Left cardiac atrium (tissue), 4 donors: ENCODE data around the gene HPS1. TPM values are rescaled to one million over a fixed set of nuclear protein-coding genes. Genes with fewer than 3 reads are reported as not detected.
A peak's percentile ranks its signal among the peaks of the same experiment; 100 is the strongest.
"Not testable (repeated sequence)": the region's sequence is repeated elsewhere in the genome, so short reads cannot be mapped to it uniquely, and the experiment has no call there.

ENCODE experiments used
- ATAC-seq, 2 donors: fragments of 200-7000 bp; cut with Tn5 transposase; one replicate each; pipeline ENCODE4 v1.9.1; 2020; ENCODE audit warnings: mild to moderate bottlenecking in 2 of 2, moderate library complexity in 2 of 2
- DNase-seq: peaks from one replicate; pipeline ENCODE4 v3.0.0-alpha.2; 2020
- intact Hi-C, 2 donors: fragments of 100-400 bp; cut with DNase I; formaldehyde crosslinking; loops; one replicate each; pipeline versions ENCODE4 v1.14.1 to v1.15.1; 2022 to 2023
- total RNA-seq, 2 donors: library from RNA; stranded (reverse); fragmentation: NEBNext Ultra II Directional; extraction: Animal tissue kit (Norgen Biotek cat#: 25700); gene quantifications; one replicate each; pipeline ENCODE4 v1.2.1, GENCODE V29; 2021
- donor health status: DM: no; HTN: yes; CAD: no.
- donor health status: DM: no; HTN: yes; CAD: no; lungs with severe emphysema.
- donor health status: DM: yes; HTN: yes; CAD: no.
- donor health status: Dilated cardiomyopathy.

Gene HPS1
- total RNA-seq, 2 donors from 2014 or later = 28.7 to 29.4 TPM

- intact Hi-C loops = no loop called here
- DNase-seq (no peak), ATAC-seq (no peak)
Measured at GRCh38 chr10:98403812-98404504, 42.8 kb downstream of the HPS1 start.

- no peak for ATAC-seq
- intact Hi-C loops = no loop called here
- no peak for DNase-seq
Measured at GRCh38 chr10:98402931-98403718, 43.6 kb downstream of the HPS1 start.

- ATAC-seq (no peak), DNase-seq (no peak)
- intact Hi-C loops = no loop called here
Measured at GRCh38 chr10:98402478-98402877, 44.3 kb downstream of the HPS1 start.

DNA sequence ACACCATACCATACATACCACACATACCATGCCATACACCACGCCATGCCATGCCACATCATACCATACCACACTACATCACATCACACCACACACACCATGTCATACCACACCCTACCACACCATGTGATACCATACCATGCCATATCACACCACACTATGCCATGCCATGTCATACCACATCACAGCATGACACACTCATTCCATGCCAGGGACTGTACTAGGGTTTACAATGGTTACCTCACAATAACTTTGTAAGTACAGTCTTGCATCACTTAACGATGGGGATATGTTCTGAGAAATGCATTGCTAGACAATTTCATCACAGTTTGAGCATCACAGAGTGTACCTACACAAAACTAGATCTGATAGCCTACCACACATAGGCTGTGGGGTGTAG lies 46.3 kb downstream of the HPS1 start:
- intact Hi-C loops = no loop called here
- ATAC-seq (no peak), DNase-seq (no peak)

- intact Hi-C loops = no loop called here
- DNase-seq (no peak), ATAC-seq (no peak)
Measured at GRCh38 chr10:98399784-98400183, 47.0 kb downstream of the HPS1 start.

DNA sequence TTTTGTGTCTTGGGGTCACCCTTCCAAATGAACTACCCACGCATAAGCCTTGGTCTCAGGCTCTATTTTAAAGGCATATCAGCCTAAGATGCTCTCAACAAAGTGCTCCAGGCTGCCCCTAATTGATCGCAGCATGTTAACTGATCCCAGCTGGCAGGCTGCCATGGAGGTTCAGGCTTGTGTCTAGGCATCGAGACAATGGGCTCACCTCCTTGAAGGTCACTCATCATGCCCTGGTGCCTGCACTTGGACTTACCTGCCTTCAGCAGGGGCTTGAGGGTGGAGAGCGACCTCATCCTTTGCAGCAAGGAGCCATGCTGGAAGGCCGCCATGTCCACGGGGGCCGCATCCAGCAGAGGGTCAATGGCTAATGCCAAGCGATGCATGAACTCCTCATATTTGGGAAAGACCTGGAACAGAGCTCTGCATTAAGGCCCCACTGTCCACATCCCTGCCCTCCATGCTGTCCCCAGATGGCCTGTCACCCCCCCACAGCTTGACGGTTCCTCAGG lies 49.6 kb downstream of the HPS1 start:
- DNase-seq (no peak), ATAC-seq (no peak)
- intact Hi-C loops = no loop called here

GRCh38 chr10:98396096-98397063 lies 50.4 kb downstream of the HPS1 start:
- no peak for ATAC-seq
- no peak for DNase-seq

DNA sequence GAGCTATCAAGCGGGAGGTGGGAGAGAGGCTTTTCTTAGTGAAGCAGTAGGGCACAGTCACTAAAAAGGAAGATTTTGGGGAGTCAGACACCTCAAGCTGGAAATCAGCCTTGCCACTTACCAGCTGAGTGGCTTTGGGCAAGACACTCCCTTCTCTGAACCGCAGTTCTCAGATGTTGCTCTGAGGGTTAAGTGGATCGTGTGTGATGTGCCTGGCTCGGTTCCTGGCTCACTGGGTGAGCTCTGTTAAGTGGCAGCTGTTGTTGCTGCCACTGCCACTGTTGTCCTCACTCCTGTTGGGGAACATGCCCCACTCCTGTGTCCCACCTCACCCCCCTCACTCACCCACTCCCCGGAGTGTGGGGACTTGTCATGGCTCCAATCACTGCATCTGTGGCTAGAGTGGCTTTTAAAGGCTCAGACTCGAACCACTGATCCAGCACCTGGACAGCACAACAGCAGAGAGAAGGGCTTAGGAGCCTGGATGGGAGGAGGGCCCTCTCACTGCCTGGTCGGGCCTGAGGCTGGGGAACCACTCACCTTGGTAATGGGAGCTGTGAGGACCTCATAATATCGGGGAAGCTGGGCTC lies 51.8 kb downstream of the HPS1 start:
- no peak for ATAC-seq
- intact Hi-C loops = no loop called here
- no peak for DNase-seq

More at GRCh38 chr10:98396096-98397063, 50.4 kb downstream of the HPS1 start:
- intact Hi-C loops = no loop called here

DNA sequence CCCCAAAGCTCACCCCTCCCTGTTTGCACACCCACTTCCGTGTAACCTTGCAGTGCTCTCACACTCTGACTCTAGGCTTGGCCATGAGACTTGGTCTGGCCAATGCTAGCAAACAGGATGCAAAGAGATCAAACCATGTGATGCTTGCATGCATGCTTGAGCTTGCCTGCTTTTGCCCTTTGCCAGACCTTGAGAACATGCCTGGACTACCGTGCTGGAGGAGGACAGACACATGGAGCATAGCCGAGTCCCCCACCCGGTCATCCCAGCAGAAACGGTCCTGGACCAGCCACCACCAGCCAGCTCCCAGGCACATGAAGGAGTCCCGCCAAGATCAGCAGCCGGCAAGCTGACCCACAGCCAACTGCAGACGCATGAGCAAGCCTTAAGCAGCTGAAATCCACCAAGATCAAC lies 55.1 kb downstream of the HPS1 start:
- peak; percentile 72 for DNase-seq
- peak; percentile 42 to 65 for ATAC-seq
- intact Hi-C loops = no loop called here

DNA sequence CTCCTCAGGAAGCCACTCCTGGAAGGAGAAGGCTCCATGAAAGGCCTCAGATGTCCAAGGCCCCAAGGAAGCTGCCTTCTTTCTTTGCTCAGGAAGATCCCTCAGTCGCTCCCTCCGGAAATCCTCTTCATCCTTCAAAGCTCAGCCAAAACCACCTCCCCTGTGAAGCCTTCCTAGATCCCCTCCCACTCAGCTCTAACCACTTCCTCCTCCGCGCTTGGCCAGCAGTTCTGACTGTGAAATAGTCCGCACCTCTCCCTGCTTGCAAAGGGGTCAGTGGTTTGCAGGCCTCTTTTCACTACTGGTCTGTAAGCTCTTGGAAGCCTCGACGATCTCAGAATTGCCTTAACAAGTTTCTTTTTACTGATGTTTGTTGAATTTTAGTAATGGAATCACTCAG lies 55.7 kb downstream of the HPS1 start:
- ATAC-seq (peak in 1 of 2 donors; percentile 13), DNase-seq (no peak)
- intact Hi-C loops = no loop called here

GRCh38 chr10:98390406-98390805 lies 56.3 kb downstream of the HPS1 start:
- ATAC-seq (no peak), DNase-seq (no peak)
- intact Hi-C loops = no loop called here

DNA sequence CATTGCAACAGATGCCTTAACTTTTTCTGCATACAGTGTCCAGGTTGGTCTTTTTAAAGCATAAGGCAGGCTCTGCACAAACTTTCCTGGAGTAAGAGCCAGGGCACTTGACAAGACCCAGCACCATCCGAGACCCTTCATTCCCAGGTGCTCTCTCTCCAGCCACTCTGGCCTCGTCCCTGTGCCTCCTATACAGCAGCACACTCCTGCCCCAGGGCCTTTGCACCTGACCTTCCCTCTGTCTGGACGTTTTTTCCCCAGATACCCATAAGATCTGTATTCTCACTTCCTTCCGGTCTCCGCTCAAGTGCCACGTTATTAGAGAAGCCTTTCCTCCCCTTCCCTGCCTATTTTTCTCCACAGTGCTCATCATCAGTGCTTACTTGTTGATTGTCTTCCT lies 57.3 kb downstream of the HPS1 start:
- ATAC-seq (no peak), DNase-seq (no peak)
- intact Hi-C loops = no loop called here

GRCh38 chr10:98388101-98388655 lies 58.6 kb downstream of the HPS1 start:
- intact Hi-C loops = no loop called here

GRCh38 chr10:98384531-98385133 lies 62.1 kb downstream of the HPS1 start:
- intact Hi-C loops = no loop called here
- ATAC-seq (no peak), DNase-seq (no peak)

More at GRCh38 chr10:98388101-98388655, 58.6 kb downstream of the HPS1 start:
- ATAC-seq (no peak), DNase-seq (no peak)

DNA sequence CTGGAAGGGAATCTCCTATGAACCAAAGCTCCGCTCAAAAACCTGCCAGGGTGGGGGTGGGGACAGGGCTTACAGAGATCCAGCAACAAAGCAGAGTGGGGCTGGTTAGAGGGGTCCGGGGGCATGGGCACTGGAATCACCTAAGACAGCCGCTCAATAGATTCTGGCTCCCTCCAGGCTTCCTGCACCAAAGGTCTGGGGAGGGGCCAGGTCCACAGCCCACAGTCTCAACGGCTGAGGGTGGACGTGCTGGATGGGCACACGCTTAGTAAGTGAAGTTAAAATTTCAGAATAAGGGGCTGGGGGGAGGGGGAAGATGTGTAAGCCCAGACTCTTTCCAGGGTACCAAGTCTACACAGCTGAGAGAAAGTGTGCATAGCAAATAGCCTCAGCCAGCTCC lies 62.9 kb downstream of the HPS1 start:
- ATAC-seq (no peak), DNase-seq (no peak)
- intact Hi-C loops = no loop called here

DNA sequence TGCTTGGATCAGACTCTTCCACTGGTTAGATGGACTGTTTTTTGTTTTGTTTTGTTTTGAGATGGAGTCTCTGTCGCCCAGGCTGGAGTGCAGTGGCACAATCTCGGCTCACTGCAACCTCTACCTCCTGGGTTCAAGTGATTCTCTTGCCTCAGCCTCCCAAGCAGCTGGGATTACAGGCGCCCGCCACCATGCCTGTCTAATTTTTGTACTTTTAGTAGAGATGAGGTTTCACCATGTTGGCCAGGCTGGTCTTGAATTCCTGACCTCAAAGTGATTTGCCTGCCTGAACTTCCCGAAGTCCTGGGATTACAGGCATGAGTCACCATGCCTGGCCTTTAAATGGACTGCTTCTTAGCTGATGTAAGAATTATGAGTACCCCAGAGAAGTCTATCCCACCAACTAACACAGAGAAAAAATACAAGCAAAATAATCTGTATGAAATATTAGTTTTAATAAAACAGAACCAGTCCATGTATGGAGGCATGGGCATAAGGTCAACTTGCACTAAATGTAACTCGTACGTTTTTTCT lies 63.5 kb downstream of the HPS1 start:
- ATAC-seq, DNase-seq, intact Hi-C loops: not testable (repeated sequence)

GRCh38 chr10:98382691-98383101 lies 64.0 kb downstream of the HPS1 start:
- intact Hi-C loops = no loop called here
- ATAC-seq = no peak
- DNase-seq = no peak
